Gastrocnemius medialis (tissue), 4 donors: ENCODE data around the gene OR13C9.

ENCODE experiments used
- POLR2A ChIP-seq, 2 donors: fragments of 450-650 bp; IDR thresholded peaks; one replicate each; pipeline ENCODE4 v1.6.1; 2017; ENCODE audit warnings: antibody characterized with exemption in 2 of 2, mild to moderate bottlenecking in 2 of 2, moderate library complexity in 2 of 2
- TF ChIP-seq, protein P1 (sequence below), 5 experiments: fragments of 450-650 bp in 3 of 5; fragments of 200-600 bp in 2 of 5; sonication (generic) in 2 of 5; IDR thresholded peaks in 4 of 5; conservative IDR thresholded peaks in 1 of 5; 1 replicate in 4 of 5; 2 replicates in 1 of 5; pipeline ENCODE4 v1.5.1; 2016 to 2019; ENCODE audit warnings: antibody characterized with exemption in 5 of 5, mild to moderate bottlenecking in 3 of 5, moderate library complexity in 3 of 5

DNA sequence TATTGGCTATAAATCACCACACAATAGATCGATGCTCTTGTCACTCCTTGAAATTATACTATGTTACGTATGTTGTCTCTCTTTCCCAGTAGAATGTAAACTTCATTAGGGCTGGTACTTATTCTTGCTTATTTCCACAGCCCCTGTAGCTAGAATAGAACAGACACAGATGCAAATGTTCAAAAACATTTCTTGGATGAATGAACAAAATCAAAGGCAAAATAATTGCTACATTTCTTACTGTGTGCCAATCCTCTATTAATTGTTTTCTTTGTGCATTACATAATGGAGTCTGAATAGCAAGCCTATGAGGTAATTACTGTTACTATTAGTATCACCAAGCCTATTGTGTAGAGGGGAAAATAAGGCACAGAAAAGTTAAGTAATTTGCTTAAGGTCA lies 11.9 kb downstream of the OR13C9 start:
- TF ChIP-seq, protein P1, sequence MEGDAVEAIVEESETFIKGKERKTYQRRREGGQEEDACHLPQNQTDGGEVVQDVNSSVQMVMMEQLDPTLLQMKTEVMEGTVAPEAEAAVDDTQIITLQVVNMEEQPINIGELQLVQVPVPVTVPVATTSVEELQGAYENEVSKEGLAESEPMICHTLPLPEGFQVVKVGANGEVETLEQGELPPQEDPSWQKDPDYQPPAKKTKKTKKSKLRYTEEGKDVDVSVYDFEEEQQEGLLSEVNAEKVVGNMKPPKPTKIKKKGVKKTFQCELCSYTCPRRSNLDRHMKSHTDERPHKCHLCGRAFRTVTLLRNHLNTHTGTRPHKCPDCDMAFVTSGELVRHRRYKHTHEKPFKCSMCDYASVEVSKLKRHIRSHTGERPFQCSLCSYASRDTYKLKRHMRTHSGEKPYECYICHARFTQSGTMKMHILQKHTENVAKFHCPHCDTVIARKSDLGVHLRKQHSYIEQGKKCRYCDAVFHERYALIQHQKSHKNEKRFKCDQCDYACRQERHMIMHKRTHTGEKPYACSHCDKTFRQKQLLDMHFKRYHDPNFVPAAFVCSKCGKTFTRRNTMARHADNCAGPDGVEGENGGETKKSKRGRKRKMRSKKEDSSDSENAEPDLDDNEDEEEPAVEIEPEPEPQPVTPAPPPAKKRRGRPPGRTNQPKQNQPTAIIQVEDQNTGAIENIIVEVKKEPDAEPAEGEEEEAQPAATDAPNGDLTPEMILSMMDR (IDR thresholded peaks at IDR 0.05 in 4 of 5, conservative IDR thresholded peaks at IDR 0.05 in 1 of 5) = no peak
- TF ChIP-seq POLR2A (IDR thresholded peaks at IDR 0.05) = no peak
